ENCODE results near the gene TACO1. TPM values are rescaled to one million over a fixed set of nuclear protein-coding genes. Genes with fewer than 3 reads are reported as not detected.

The TACO1 gene
- total and polyA plus RNA-seq, 9 of the 15 experiments (the other 6 are each of a cell fraction or from before 2014, with no cell fraction given) = 10.3 to 41.6 (median 30.9) TPM

- TF ChIP-seq ATF3 (IDR thresholded peaks at IDR 0.05) (no peak), ATF3 (CRISPR knock-in tag; conservative IDR thresholded peaks at IDR 0.05) (peak; percentile 84), BCL6 (CRISPR knock-in tag; IDR thresholded peaks at IDR 0.05) (0 out of 2 replicates have a peak, but pooled peaks have one; percentile 30), GTF2E2 (tag; IDR thresholded peaks at IDR 0.05) (peak; percentile 71; the same call in 1 of the 2 replicates), ID3 (CRISPR knock-in tag; IDR thresholded peaks at IDR 0.05) (no peak), ID3 (tag; IDR thresholded peaks at IDR 0.05) (peak; percentile 81), ZNF431 (CRISPR knock-in tag; IDR thresholded peaks at IDR 0.05) (0 out of 2 replicates have a peak, but pooled peaks have one; percentile 22), ARID4B (CRISPR knock-in tag; IDR thresholded peaks at IDR 0.05) (peak; percentile 83), ZNF165 (CRISPR knock-in tag; IDR thresholded peaks at IDR 0.05; ENCODE audit: borderline replicate concordance) (no peak)
- TF ChIP-seq, protein P1, sequence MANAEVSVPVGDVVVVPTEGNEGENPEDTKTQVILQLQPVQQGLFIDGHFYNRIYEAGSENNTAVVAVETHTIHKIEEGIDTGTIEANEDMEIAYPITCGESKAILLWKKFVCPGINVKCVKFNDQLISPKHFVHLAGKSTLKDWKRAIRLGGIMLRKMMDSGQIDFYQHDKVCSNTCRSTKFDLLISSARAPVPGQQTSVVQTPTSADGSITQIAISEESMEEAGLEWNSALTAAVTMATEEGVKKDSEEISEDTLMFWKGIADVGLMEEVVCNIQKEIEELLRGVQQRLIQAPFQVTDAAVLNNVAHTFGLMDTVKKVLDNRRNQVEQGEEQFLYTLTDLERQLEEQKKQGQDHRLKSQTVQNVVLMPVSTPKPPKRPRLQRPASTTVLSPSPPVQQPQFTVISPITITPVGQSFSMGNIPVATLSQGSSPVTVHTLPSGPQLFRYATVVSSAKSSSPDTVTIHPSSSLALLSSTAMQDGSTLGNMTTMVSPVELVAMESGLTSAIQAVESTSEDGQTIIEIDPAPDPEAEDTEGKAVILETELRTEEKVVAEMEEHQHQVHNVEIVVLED (CRISPR knock-in tag; IDR thresholded peaks at IDR 0.05) = peak; percentile 45; the same call in 1 of the 2 replicates
- TF ChIP-seq, protein P2, sequence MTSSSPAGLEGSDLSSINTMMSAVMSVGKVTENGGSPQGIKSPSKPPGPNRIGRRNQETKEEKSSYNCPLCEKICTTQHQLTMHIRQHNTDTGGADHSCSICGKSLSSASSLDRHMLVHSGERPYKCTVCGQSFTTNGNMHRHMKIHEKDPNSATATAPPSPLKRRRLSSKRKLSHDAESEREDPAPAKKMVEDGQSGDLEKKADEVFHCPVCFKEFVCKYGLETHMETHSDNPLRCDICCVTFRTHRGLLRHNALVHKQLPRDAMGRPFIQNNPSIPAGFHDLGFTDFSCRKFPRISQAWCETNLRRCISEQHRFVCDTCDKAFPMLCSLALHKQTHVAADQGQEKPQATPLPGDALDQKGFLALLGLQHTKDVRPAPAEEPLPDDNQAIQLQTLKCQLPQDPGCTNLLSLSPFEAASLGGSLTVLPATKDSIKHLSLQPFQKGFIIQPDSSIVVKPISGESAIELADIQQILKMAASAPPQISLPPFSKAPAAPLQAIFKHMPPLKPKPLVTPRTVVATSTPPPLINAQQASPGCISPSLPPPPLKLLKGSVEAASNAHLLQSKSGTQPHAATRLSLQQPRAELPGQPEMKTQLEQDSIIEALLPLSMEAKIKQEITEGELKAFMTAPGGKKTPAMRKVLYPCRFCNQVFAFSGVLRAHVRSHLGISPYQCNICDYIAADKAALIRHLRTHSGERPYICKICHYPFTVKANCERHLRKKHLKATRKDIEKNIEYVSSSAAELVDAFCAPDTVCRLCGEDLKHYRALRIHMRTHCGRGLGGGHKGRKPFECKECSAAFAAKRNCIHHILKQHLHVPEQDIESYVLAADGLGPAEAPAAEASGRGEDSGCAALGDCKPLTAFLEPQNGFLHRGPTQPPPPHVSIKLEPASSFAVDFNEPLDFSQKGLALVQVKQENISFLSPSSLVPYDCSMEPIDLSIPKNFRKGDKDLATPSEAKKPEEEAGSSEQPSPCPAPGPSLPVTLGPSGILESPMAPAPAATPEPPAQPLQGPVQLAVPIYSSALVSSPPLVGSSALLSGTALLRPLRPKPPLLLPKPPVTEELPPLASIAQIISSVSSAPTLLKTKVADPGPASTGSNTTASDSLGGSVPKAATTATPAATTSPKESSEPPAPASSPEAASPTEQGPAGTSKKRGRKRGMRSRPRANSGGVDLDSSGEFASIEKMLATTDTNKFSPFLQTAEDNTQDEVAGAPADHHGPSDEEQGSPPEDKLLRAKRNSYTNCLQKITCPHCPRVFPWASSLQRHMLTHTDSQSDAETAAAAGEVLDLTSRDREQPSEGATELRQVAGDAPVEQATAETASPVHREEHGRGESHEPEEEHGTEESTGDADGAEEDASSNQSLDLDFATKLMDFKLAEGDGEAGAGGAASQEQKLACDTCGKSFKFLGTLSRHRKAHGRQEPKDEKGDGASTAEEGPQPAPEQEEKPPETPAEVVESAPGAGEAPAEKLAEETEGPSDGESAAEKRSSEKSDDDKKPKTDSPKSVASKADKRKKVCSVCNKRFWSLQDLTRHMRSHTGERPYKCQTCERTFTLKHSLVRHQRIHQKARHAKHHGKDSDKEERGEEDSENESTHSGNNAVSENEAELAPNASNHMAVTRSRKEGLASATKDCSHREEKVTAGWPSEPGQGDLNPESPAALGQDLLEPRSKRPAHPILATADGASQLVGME (CRISPR knock-in tag; IDR thresholded peaks at IDR 0.05) = peak; percentile 77; the same call in 1 of the 2 replicates
Observed at GRCh38 chr17:63600569-63601438, at the start of gene TACO1 (continued).

All from K562 (cell line).